NOMO-1 treated with DMSO at 0.1 percent for 48 hours (cell line): ENCODE results near the gene ERVK3-1.
A peak's percentile ranks its signal among the peaks of the same experiment; 100 is the strongest.
"Not testable (repeated sequence)": the region's sequence is repeated elsewhere in the genome, so short reads cannot be mapped to it uniquely, and the experiment has no call there.

Source experiments
- DNase-seq: peaks from one replicate; lab custom pipeline; 2025; ENCODE audit not compliant: unreplicated experiment; lab: John Stamatoyannopoulos, UW

The ERVK3-1 gene

GRCh38 chr19:58305065-58305931, at the start of gene ERVK3-1:
Gene ERVK3-1 (plus strand): TSS chr19:58305377. CDS start chr19:58312169, 6,792 bp downstream.
- DNase-seq = peak; percentile 97

GRCh38 chr19:58258259-58258658, 46.9 kb upstream of the ERVK3-1 start:
- not testable (repeated sequence) for DNase-seq

- no peak for DNase-seq
Observed at GRCh38 chr19:58261600-58261967, 43.6 kb upstream of the ERVK3-1 start.

- no peak for DNase-seq
Observed at GRCh38 chr19:58261968-58262921, 42.9 kb upstream of the ERVK3-1 start.

- no peak for DNase-seq
Observed at GRCh38 chr19:58262922-58263296, 42.3 kb upstream of the ERVK3-1 start.

GRCh38 chr19:58265100-58265499, 40.1 kb upstream of the ERVK3-1 start:
- DNase-seq = no peak

GRCh38 chr19:58268344-58268743, 36.8 kb upstream of the ERVK3-1 start:
- no peak for DNase-seq

- no peak for DNase-seq
Observed at GRCh38 chr19:58274771-58275201, 30.4 kb upstream of the ERVK3-1 start.

GRCh38 chr19:58275564-58275963, 29.6 kb upstream of the ERVK3-1 start:
- no peak for DNase-seq

- DNase-seq = no peak
Observed at GRCh38 chr19:58277197-58277596, 28.0 kb upstream of the ERVK3-1 start.

- peak; percentile 51 for DNase-seq
Observed at GRCh38 chr19:58277748-58278540, 27.2 kb upstream of the ERVK3-1 start.

- peak; percentile 98 for DNase-seq
Observed at GRCh38 chr19:58278541-58279041, 26.6 kb upstream of the ERVK3-1 start, which contains the start of gene ZNF8. Gene ZNF8 (plus strand): TSS chr19:58278955. CDS start chr19:58279082, 127 bp downstream.

- no peak for DNase-seq
Observed at GRCh38 chr19:58279042-58279924, 25.9 kb upstream of the ERVK3-1 start.

GRCh38 chr19:58279925-58280316, 25.3 kb upstream of the ERVK3-1 start:
- no peak for DNase-seq

- DNase-seq = no peak
Observed at GRCh38 chr19:58284199-58284598, 21.0 kb upstream of the ERVK3-1 start.

GRCh38 chr19:58291943-58292342, 13.2 kb upstream of the ERVK3-1 start:
- DNase-seq = no peak

- DNase-seq = no peak
Observed at GRCh38 chr19:58294743-58295374, 10.3 kb upstream of the ERVK3-1 start.

GRCh38 chr19:58296104-58296503, 9.1 kb upstream of the ERVK3-1 start:
- no peak for DNase-seq

- DNase-seq = no peak
Observed at GRCh38 chr19:58300620-58301019, 4.6 kb upstream of the ERVK3-1 start.
